GM12892 (cell line): ENCODE data around the gene C1orf226.

Experiments used
- POLR2A ChIP-seq: IDR thresholded peaks from 2 replicates; pipeline ENCODE4 v1.6.1; 2011; ENCODE audit warnings: low read depth, low read length, control low read depth
- POLR2AphosphoS5 ChIP-seq: IDR thresholded peaks from 2 replicates; pipeline ENCODE4 v1.6.1; 2011; ENCODE audit warnings: low read depth, low read length, control low read depth
- TAF1 ChIP-seq: IDR thresholded peaks from 2 replicates; pipeline ENCODE4 v1.6.1; 2011; ENCODE audit warnings: low read depth, mild to moderate bottlenecking, control low read depth, low read length, borderline replicate concordance

GRCh38 chr1:162397943-162398560 lies 16.5 kb downstream of the C1orf226 start:
- TF ChIP-seq POLR2A (no peak), TAF1 (no peak), POLR2AphosphoS5 (no peak)
